Sigmoid colon (tissue), 3 donors: Measurements from ENCODE around the gene LRRC17.

ENCODE experiments used
- CTCF ChIP-seq, 4 experiments: fragments of 450-650 bp in 3 of 4; fragments of 200-600 bp in 1 of 4; IDR thresholded peaks; one replicate each; pipeline ENCODE4 v1.5.1; 2016 to 2019; ENCODE audit warnings: antibody characterized with exemption in 4 of 4, mild to moderate bottlenecking in 3 of 4, moderate library complexity in 2 of 4
- POLR2A ChIP-seq, 2 donors: fragments of 450-650 bp; IDR thresholded peaks; one replicate each; pipeline ENCODE4 v1.6.1; 2016; ENCODE audit warnings: antibody characterized with exemption in 2 of 2, mild to moderate bottlenecking in 2 of 2, moderate library complexity in 2 of 2

DNA sequence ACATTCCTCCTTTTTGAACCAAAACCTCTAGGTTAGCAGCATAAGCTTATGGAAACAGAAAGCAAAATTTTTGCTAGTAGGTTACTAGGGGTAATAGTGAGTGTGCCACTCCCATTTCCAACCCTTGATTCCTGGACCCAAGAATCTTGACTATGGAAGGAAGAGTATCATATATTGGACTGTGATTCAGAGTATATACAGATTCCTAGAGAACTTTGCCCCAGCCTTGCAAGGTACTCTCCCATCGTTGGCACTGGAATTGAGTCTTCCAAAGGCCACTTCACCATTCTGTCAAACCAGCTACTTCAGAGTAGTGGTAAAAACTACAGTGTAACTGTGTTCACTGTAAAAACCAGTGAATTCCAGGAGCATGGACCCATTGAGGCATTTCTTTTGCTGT is 69.4 kb downstream of the LRRC17 start:
- TF ChIP-seq POLR2A (IDR thresholded peaks at IDR 0.05): no peak
- TF ChIP-seq CTCF (IDR thresholded peaks at IDR 0.05): no peak
